CD4-positive, alpha-beta T cell treated with Interleukin-4 for 1 hour (primary cell): ENCODE results near the gene DIP2C.

Source experiments
- DNase-seq, 2 donors: peaks; one replicate each; pipeline ENCODE4 v3.0.0-alpha.2; 2020 to 2022

DIP2C gene

GRCh38 chr10:677038-677437 lies 12.4 kb downstream of the DIP2C start:
- DNase-seq: no peak

GRCh38 chr10:676178-676577 lies 13.3 kb downstream of the DIP2C start:
- DNase-seq: no peak

GRCh38 chr10:675532-675931 lies 13.9 kb downstream of the DIP2C start:
- DNase-seq: no peak

GRCh38 chr10:673492-673891 lies 16.0 kb downstream of the DIP2C start:
- no peak for DNase-seq

- DNase-seq: no peak
Measured at GRCh38 chr10:672992-673391, 16.5 kb downstream of the DIP2C start.

- no peak for DNase-seq
Measured at GRCh38 chr10:672203-672602, 17.3 kb downstream of the DIP2C start.

- no peak for DNase-seq
Measured at GRCh38 chr10:670990-671389, 18.5 kb downstream of the DIP2C start.

- DNase-seq: no peak
Measured at GRCh38 chr10:670038-670437, 19.4 kb downstream of the DIP2C start.

GRCh38 chr10:668786-669485 lies 20.5 kb downstream of the DIP2C start:
- DNase-seq: no peak

- DNase-seq: no peak
Measured at GRCh38 chr10:667602-668143, 21.8 kb downstream of the DIP2C start.

GRCh38 chr10:667096-667495 lies 22.4 kb downstream of the DIP2C start:
- no peak for DNase-seq

- no peak for DNase-seq
Measured at GRCh38 chr10:666237-667012, 23.0 kb downstream of the DIP2C start.

- DNase-seq: no peak
Measured at GRCh38 chr10:665579-666091, 23.8 kb downstream of the DIP2C start.

GRCh38 chr10:664893-665292 lies 24.6 kb downstream of the DIP2C start:
- no peak for DNase-seq

- DNase-seq: no peak
Measured at GRCh38 chr10:664301-664700, 25.2 kb downstream of the DIP2C start.

GRCh38 chr10:663831-664251 lies 25.6 kb downstream of the DIP2C start:
- DNase-seq: no peak

GRCh38 chr10:663466-663751 lies 26.1 kb downstream of the DIP2C start:
- DNase-seq: no peak

- no peak for DNase-seq
Measured at GRCh38 chr10:662686-663465, 26.6 kb downstream of the DIP2C start.

GRCh38 chr10:662223-662605 lies 27.3 kb downstream of the DIP2C start:
- no peak for DNase-seq

- no peak for DNase-seq
Measured at GRCh38 chr10:661597-662222, 27.8 kb downstream of the DIP2C start.

GRCh38 chr10:660970-661596 lies 28.4 kb downstream of the DIP2C start:
- no peak for DNase-seq

- no peak for DNase-seq
Measured at GRCh38 chr10:660413-660969, 29.0 kb downstream of the DIP2C start.
